ENCODE data around the gene WNT9A.

GRCh38 chr1:227958617-227959324 is 11.0 kb upstream of the WNT9A start:
- TF ChIP-seq, protein P1, sequence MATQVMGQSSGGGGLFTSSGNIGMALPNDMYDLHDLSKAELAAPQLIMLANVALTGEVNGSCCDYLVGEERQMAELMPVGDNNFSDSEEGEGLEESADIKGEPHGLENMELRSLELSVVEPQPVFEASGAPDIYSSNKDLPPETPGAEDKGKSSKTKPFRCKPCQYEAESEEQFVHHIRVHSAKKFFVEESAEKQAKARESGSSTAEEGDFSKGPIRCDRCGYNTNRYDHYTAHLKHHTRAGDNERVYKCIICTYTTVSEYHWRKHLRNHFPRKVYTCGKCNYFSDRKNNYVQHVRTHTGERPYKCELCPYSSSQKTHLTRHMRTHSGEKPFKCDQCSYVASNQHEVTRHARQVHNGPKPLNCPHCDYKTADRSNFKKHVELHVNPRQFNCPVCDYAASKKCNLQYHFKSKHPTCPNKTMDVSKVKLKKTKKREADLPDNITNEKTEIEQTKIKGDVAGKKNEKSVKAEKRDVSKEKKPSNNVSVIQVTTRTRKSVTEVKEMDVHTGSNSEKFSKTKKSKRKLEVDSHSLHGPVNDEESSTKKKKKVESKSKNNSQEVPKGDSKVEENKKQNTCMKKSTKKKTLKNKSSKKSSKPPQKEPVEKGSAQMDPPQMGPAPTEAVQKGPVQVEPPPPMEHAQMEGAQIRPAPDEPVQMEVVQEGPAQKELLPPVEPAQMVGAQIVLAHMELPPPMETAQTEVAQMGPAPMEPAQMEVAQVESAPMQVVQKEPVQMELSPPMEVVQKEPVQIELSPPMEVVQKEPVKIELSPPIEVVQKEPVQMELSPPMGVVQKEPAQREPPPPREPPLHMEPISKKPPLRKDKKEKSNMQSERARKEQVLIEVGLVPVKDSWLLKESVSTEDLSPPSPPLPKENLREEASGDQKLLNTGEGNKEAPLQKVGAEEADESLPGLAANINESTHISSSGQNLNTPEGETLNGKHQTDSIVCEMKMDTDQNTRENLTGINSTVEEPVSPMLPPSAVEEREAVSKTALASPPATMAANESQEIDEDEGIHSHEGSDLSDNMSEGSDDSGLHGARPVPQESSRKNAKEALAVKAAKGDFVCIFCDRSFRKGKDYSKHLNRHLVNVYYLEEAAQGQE (IDR thresholded peaks at IDR 0.05; ENCODE audit: insufficient read depth in 1 of 2, low read depth in 2 of 2, low read length in 2 of 2): no peak
- no peak for TF ChIP-seq TAF1 (IDR thresholded peaks at IDR 0.05; ENCODE audit: borderline replicate concordance, insufficient read depth, low read length)
- no peak for TF ChIP-seq POLR2AphosphoS5 (IDR thresholded peaks at IDR 0.05; ENCODE audit: low read depth, low read length)
- TF ChIP-seq FOXP2 (optimal IDR thresholded peaks at IDR 0.05; ENCODE audit: borderline replicate concordance, extremely low read depth, extremely low read length, insufficient read depth): no peak
- TF ChIP-seq SIN3A (IDR thresholded peaks at IDR 0.05; ENCODE audit: borderline replicate concordance, insufficient read depth, low read length): no peak

Measured in PFSK-1 (cell line).